ENCODE measurements around the gene PHF20. TPM values are rescaled to one million over a fixed set of nuclear protein-coding genes. Genes with fewer than 3 reads are reported as not detected.
A peak's percentile ranks its signal among the peaks of the same experiment; 100 is the strongest.

The PHF20 gene
- total and polyA plus RNA-seq, 2 of the 13 experiments (the other 11 are each of a cell fraction or from before 2014, with no cell fraction given), result 22.8 to 34.1 TPM

DNA sequence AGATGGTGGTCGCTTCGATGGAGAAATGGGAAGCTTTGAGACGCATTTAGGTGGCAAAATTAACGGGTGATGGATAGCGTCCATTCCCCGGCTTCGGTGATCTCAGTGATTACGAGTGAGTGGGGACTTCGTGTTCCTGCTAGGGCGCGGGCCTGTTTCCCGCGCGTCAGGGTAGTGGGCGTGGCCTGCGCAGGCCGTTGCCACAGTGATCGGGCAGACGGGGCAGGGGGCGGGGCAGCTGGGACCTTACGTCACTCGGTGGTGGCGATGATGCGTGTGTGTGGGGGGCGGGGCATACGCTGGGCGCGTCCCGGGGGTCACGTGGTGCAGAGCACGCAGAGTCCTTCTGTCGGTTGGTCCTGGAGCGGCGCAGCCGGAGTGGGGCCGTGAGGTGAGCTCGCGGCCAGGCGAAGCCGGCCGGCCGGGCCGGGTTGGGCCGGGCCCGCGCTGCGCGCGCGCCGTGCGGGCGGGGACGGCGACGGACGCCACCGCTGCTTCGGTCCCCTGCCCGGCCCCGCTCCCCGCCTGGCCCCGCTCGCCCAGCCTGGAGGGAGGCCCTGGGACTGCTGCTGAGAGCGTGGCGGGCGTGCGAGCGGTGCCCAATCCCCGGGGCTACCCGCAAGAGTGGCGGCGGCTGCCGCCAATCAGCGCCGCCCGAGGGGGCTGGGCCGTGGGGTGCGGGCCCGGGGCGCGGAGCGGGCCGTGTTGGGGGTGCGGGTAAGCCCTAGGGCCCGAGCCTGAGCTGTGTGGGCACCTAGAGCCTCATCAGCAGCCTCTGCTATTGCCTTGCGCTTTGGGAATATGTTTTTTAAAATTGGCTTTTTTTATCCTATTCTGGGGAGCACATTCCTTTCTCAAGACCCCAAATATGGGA is at the start of gene PHF20 (continued):
- peak; percentile 79 for TF ChIP-seq ASH2L (IDR thresholded peaks at IDR 0.05; ENCODE audit: insufficient read length, low read depth, low read length)
- peak; percentile 38; the same call in 1 of the 2 replicates for TF ChIP-seq ZNF12 (CRISPR knock-in tag; IDR thresholded peaks at IDR 0.05)
- TF ChIP-seq SYNCRIP (IDR thresholded peaks at IDR 0.05; ENCODE audit: insufficient read depth, low read depth, low read length), result no peak
- TF ChIP-seq ZNF343 (CRISPR knock-in tag; IDR thresholded peaks at IDR 0.05), result peak; percentile 58; the same call in 1 of the 2 replicates
- TF ChIP-seq, protein P1, sequence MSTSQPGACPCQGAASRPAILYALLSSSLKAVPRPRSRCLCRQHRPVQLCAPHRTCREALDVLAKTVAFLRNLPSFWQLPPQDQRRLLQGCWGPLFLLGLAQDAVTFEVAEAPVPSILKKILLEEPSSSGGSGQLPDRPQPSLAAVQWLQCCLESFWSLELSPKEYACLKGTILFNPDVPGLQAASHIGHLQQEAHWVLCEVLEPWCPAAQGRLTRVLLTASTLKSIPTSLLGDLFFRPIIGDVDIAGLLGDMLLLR (CRISPR knock-in tag; IDR thresholded peaks at IDR 0.05), result peak; percentile 95
- no peak for TF ChIP-seq CBX2 (IDR thresholded peaks at IDR 0.05; ENCODE audit: low read depth, low read length)
- TF ChIP-seq CBX2 (CRISPR knock-in tag; IDR thresholded peaks at IDR 0.05; ENCODE audit: low read depth), result no peak
- TF ChIP-seq ZFP90 (CRISPR knock-in tag; IDR thresholded peaks at IDR 0.05; ENCODE audit: borderline replicate concordance), result peak; percentile 97
- no peak for TF ChIP-seq DNMT3B (CRISPR knock-in tag; conservative IDR thresholded peaks at IDR 0.05)
- TF ChIP-seq, protein P2, sequence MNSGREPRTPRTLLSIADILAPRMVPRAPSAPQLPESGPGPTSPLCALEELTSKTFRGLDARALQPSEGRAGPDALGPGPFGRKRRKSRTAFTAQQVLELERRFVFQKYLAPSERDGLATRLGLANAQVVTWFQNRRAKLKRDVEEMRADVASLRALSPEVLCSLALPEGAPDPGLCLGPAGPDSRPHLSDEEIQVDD (CRISPR knock-in tag; IDR thresholded peaks at IDR 0.05; ENCODE audit: borderline replicate concordance), result peak; percentile 93
- TF ChIP-seq, protein P3, sequence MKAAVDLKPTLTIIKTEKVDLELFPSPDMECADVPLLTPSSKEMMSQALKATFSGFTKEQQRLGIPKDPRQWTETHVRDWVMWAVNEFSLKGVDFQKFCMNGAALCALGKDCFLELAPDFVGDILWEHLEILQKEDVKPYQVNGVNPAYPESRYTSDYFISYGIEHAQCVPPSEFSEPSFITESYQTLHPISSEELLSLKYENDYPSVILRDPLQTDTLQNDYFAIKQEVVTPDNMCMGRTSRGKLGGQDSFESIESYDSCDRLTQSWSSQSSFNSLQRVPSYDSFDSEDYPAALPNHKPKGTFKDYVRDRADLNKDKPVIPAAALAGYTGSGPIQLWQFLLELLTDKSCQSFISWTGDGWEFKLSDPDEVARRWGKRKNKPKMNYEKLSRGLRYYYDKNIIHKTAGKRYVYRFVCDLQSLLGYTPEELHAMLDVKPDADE (CRISPR knock-in tag; IDR thresholded peaks at IDR 0.05), result no peak; the same call in 1 of the 2 replicates
- no peak; the same call in 1 of the 2 replicates for TF ChIP-seq MAF1 (CRISPR knock-in tag; IDR thresholded peaks at IDR 0.05; ENCODE audit: borderline replicate concordance)
- TF ChIP-seq FOXK1 (CRISPR knock-in tag; IDR thresholded peaks at IDR 0.05; ENCODE audit: borderline replicate concordance, low read depth), result peak; percentile 62; the same call in 1 of the 2 replicates
- TF ChIP-seq ZNF335 (CRISPR knock-in tag; IDR thresholded peaks at IDR 0.05), result peak; percentile 86; the same call in 1 of the 2 replicates
- TF ChIP-seq ZNF607 (CRISPR knock-in tag; IDR thresholded peaks at IDR 0.05; ENCODE audit: borderline replicate concordance), result peak; percentile 86; the same call in 1 of the 2 replicates
- TF ChIP-seq, protein P4, sequence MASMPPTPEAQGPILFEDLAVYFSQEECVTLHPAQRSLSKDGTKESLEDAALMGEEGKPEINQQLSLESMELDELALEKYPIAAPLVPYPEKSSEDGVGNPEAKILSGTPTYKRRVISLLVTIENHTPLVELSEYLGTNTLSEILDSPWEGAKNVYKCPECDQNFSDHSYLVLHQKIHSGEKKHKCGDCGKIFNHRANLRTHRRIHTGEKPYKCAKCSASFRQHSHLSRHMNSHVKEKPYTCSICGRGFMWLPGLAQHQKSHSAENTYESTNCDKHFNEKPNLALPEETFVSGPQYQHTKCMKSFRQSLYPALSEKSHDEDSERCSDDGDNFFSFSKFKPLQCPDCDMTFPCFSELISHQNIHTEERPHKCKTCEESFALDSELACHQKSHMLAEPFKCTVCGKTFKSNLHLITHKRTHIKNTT (CRISPR knock-in tag; IDR thresholded peaks at IDR 0.05), result no peak
- TF ChIP-seq ZNF124 (CRISPR knock-in tag; IDR thresholded peaks at IDR 0.05), result peak; percentile 93
- peak; percentile 38; the same call in 1 of the 2 replicates for TF ChIP-seq HCFC1 (IDR thresholded peaks at IDR 0.05; ENCODE audit: low read depth, low read length)
- TF ChIP-seq ATRX (CRISPR knock-in tag; IDR thresholded peaks at IDR 0.05; ENCODE audit: borderline replicate concordance), result 0 out of 2 replicates have a peak, but pooled peaks have one; percentile 84
- TF ChIP-seq SUZ12 (IDR thresholded peaks at IDR 0.05; ENCODE audit: low read depth, low read length), result 0 out of 2 replicates have a peak, but pooled peaks have one; percentile 2
- 0 out of 2 replicates have a peak, but pooled peaks have one; percentile 40 for TF ChIP-seq ZSCAN30 (CRISPR knock-in tag; IDR thresholded peaks at IDR 0.05)
- TF ChIP-seq CCAR2 (optimal IDR thresholded peaks at IDR 0.05; ENCODE audit: low read depth, low read length), result no peak
- TF ChIP-seq MEIS2 (CRISPR knock-in tag; IDR thresholded peaks at IDR 0.05), result peak; percentile 85
- peak; percentile 70; the same call in 1 of the 2 replicates for TF ChIP-seq MTF1 (CRISPR knock-in tag; IDR thresholded peaks at IDR 0.05)
- TF ChIP-seq ZNF33A (CRISPR knock-in tag; IDR thresholded peaks at IDR 0.05; ENCODE audit: borderline replicate concordance), result no peak
